Lower leg skin (tissue), 3 donors: ENCODE data around the gene SSH3.

Experiments
- CTCF ChIP-seq, 3 donors: fragments of 450-650 bp; IDR thresholded peaks; one replicate each; pipeline ENCODE4 v1.5.1; 2016; ENCODE audit warnings: antibody characterized with exemption in 3 of 3, mild to moderate bottlenecking in 3 of 3, moderate library complexity in 2 of 3
- POLR2A ChIP-seq, 2 donors: fragments of 450-650 bp; IDR thresholded peaks; one replicate each; pipeline ENCODE4 v1.6.1; 2016 to 2017; ENCODE audit warnings: antibody characterized with exemption in 2 of 2, mild to moderate bottlenecking in 1 of 2, moderate library complexity in 1 of 2

DNA sequence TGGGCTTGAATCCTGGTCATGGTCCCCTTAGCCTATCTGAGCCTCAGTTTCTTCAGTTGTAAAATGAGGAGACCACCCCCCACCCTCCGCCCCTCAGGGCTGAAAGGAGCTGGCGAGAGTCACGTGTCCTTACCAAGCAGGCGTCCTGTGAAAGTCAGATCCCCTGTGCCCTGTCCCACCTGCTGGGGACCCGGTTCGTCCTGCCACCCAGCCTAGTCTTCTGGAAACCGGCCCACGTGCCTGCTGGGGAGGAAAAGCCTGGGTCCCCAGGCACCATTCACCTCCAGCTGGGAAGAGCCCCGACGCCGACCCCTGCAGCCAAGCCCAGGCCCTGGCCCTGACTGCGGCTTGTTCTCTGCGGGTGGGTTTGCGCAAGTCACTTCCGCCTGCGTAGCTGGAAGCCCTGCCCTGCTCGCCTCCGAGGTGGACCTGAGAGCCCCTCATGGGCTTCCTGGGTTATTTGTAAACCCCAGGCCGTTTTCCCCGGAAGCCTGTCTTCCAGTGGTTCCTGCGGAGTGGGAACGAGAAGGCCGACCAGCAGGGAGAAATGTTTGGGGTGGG is 679 bp upstream of the SSH3 start:
- TF ChIP-seq CTCF (IDR thresholded peaks at IDR 0.05) (no peak), POLR2A (IDR thresholded peaks at IDR 0.05) (no peak)
